Measurements from ENCODE around the gene ZKSCAN3.
"Not testable (repeated sequence)": the region's sequence is repeated elsewhere in the genome, so short reads cannot be mapped to it uniquely, and the experiment has no call there.

DNA sequence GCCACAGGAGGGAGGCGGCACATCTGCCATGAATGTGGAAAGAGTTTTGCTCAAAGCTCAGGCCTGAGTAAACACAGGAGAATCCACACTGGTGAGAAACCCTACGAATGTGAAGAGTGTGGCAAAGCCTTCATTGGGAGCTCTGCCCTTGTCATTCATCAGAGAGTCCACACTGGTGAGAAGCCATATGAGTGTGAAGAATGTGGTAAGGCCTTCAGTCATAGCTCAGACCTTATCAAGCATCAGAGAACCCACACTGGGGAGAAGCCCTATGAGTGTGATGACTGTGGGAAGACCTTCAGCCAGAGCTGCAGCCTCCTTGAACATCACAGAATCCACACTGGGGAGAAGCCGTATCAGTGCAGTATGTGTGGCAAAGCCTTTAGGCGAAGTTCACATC, 15.8 kb downstream of the ZKSCAN3 start:
- TF ChIP-seq, protein P1, sequence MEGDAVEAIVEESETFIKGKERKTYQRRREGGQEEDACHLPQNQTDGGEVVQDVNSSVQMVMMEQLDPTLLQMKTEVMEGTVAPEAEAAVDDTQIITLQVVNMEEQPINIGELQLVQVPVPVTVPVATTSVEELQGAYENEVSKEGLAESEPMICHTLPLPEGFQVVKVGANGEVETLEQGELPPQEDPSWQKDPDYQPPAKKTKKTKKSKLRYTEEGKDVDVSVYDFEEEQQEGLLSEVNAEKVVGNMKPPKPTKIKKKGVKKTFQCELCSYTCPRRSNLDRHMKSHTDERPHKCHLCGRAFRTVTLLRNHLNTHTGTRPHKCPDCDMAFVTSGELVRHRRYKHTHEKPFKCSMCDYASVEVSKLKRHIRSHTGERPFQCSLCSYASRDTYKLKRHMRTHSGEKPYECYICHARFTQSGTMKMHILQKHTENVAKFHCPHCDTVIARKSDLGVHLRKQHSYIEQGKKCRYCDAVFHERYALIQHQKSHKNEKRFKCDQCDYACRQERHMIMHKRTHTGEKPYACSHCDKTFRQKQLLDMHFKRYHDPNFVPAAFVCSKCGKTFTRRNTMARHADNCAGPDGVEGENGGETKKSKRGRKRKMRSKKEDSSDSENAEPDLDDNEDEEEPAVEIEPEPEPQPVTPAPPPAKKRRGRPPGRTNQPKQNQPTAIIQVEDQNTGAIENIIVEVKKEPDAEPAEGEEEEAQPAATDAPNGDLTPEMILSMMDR (conservative IDR thresholded peaks at IDR 0.05) = not testable (repeated sequence)
- TF ChIP-seq ZFX (IDR thresholded peaks at IDR 0.05) = not testable (repeated sequence)
